NT2/D1 (cell line): ENCODE results near the gene HOXD3.

Experiments used
- SUZ12 ChIP-seq: IDR thresholded peaks from 2 replicates; pipeline ENCODE4 v1.6.1; 2011; ENCODE audit not compliant: insufficient read length, insufficient read depth; ENCODE audit errors: extremely low read depth
- YY1 ChIP-seq: IDR thresholded peaks from 2 replicates; pipeline ENCODE4 v1.6.1; 2011; ENCODE audit not compliant: insufficient read length, insufficient read depth

- TF ChIP-seq SUZ12 (peak; percentile 97), YY1 (no peak)
Observed at GRCh38 chr2:176157499-176158185, 535 bp downstream of the HOXD3 start.
